ENCODE measurements around the gene SEC16A.

- no peak for TF ChIP-seq GATA3 (IDR thresholded peaks at IDR 0.05; ENCODE audit: low read depth, low read length)
- no peak for TF ChIP-seq GATA2 (IDR thresholded peaks at IDR 0.05; ENCODE audit: low read depth, low read length)
Observed at GRCh38 chr9:136471802-136472487, 10.9 kb downstream of the SEC16A start.

Data from SH-SY5Y (cell line).